ENCODE results near the gene CASP14.

The CASP14 gene

GRCh38 chr19:15025217-15025616 is 24.1 kb upstream of the CASP14 start:
- Histone ChIP-seq H3K27me3 (ENCODE audit: control insufficient read depth in 3 of 3, insufficient read depth in 3 of 3, low read depth in 1 of 3, low read length in 3 of 3) (peaks cover 0 to 9% (median 0%) of the 10 kb centered on the region in 3 experiments), H2AFZ (ENCODE audit: low read length) (no peak overlapping the region), H2AK5ac (ENCODE audit: low read depth, low read length) (no peak overlapping the region), H3K4me3 (ENCODE audit: low read length in 2 of 2) (no peak overlapping the region), H2BK120ac (ENCODE audit: low read depth, low read length) (no peak overlapping the region), H3K27ac (replicated peaks; ENCODE audit: low read length) (no peak overlapping the region), H3K14ac (ENCODE audit: low read length) (no peak overlapping the region), H3K4me1 (ENCODE audit: control insufficient read depth in 2 of 2, insufficient read depth in 1 of 2, low read depth in 1 of 2, low read length in 2 of 2) (no peaks in the 10 kb centered on the region), H3K9ac (ENCODE audit: low read depth, low read length, poor library complexity) (no peak overlapping the region), H2BK5ac (ENCODE audit: low read length) (no peak overlapping the region), H3K79me1 (ENCODE audit: low read depth, low read length) (no peaks in the 10 kb centered on the region), H3K23ac (ENCODE audit: low read depth, low read length, poor library complexity) (no peak overlapping the region), H4K8ac (ENCODE audit: low read depth, low read length) (no peak overlapping the region), H2BK12ac (ENCODE audit: low read length) (no peak overlapping the region), H2BK15ac (ENCODE audit: low read length) (no peak overlapping the region), H3K4ac (ENCODE audit: low read length) (no peak overlapping the region), H3K18ac (ENCODE audit: low read length) (no peak overlapping the region), H4K91ac (ENCODE audit: low read depth, low read length, poor library complexity) (no peak overlapping the region), H3K36me3 (replicated peaks in 1 of 2; ENCODE audit: control insufficient read depth in 2 of 2, insufficient read depth in 2 of 2, low read length in 2 of 2) (no peaks in the 10 kb centered on the region), H3K4me2 (ENCODE audit: insufficient read depth, low read length, poor library complexity, severe bottlenecking) (no peak overlapping the region), H3K9me3 (replicated peaks in 1 of 2; ENCODE audit: control insufficient read depth in 2 of 2, insufficient read depth in 1 of 2, low read depth in 1 of 2, low read length in 2 of 2) (peaks cover 0 to 2% of the 10 kb centered on the region in 2 donors)
- WGBS, 2 donors (ENCODE audit: extremely low coverage in 2 of 2, insufficient read length in 2 of 2, insufficient replicate concordance in 1 of 2) = no CpG with 5 or more reads among the region's 2 CpGs
- DNase-seq (ENCODE audit: low spot score) = no peak

- whole genome bisulfite sequencing, 2 donors (ENCODE audit: extremely low coverage in 2 of 2, insufficient read length in 2 of 2, insufficient replicate concordance in 1 of 2) = 100% methylated on average over 2 of the region's 5 CpGs; no CpG with 5 or more reads in 1 of the 2 donors
- H3K9me3 ChIP-seq (replicated peaks in 1 of 2; ENCODE audit: control insufficient read depth in 2 of 2, insufficient read depth in 1 of 2, low read depth in 1 of 2, low read length in 2 of 2) = peaks cover 0 to 2% of the 10 kb centered on the region in 2 donors
- H2AK5ac ChIP-seq (ENCODE audit: low read depth, low read length) = no peak overlapping the region
- no peak overlapping the region for H3K27ac ChIP-seq (replicated peaks; ENCODE audit: low read length)
- no peak overlapping the region for H4K91ac ChIP-seq (ENCODE audit: low read depth, low read length, poor library complexity)
- no peaks in the 10 kb centered on the region for H3K36me3 ChIP-seq (replicated peaks in 1 of 2; ENCODE audit: control insufficient read depth in 2 of 2, insufficient read depth in 2 of 2, low read length in 2 of 2)
- H3K14ac ChIP-seq (ENCODE audit: low read length) = no peak overlapping the region
- H3K18ac ChIP-seq (ENCODE audit: low read length) = no peak overlapping the region
- no peak overlapping the region for H2BK120ac ChIP-seq (ENCODE audit: low read depth, low read length)
- H3K23ac ChIP-seq (ENCODE audit: low read depth, low read length, poor library complexity) = no peak overlapping the region
- H3K4me2 ChIP-seq (ENCODE audit: insufficient read depth, low read length, poor library complexity, severe bottlenecking) = no peak overlapping the region
- no peak for DNase-seq (ENCODE audit: low spot score)
- no peak overlapping the region for H2BK12ac ChIP-seq (ENCODE audit: low read length)
- no peak overlapping the region for H3K4ac ChIP-seq (ENCODE audit: low read length)
- H3K79me1 ChIP-seq (ENCODE audit: low read depth, low read length) = no peaks in the 10 kb centered on the region
- H3K9ac ChIP-seq (ENCODE audit: low read depth, low read length, poor library complexity) = no peak overlapping the region
- no peaks in the 10 kb centered on the region for H3K4me1 ChIP-seq (ENCODE audit: control insufficient read depth in 2 of 2, insufficient read depth in 1 of 2, low read depth in 1 of 2, low read length in 2 of 2)
- peaks cover 0 to 9% (median 0%) of the 10 kb centered on the region in 3 experiments for H3K27me3 ChIP-seq (ENCODE audit: control insufficient read depth in 3 of 3, insufficient read depth in 3 of 3, low read depth in 1 of 3, low read length in 3 of 3)
- H3K4me3 ChIP-seq (ENCODE audit: low read length in 2 of 2) = no peak overlapping the region
- no peak overlapping the region for H4K8ac ChIP-seq (ENCODE audit: low read depth, low read length)
- H2AFZ ChIP-seq (ENCODE audit: low read length) = no peak overlapping the region
- no peak overlapping the region for H2BK5ac ChIP-seq (ENCODE audit: low read length)
- no peak overlapping the region for H2BK15ac ChIP-seq (ENCODE audit: low read length)
These were observed 20.8 kb upstream of the CASP14 start for GRCh38 chr19:15028490-15028889.

GRCh38 chr19:15031675-15032074 is 17.6 kb upstream of the CASP14 start:
- Histone ChIP-seq H3K27ac (replicated peaks; ENCODE audit: low read length) (no peak overlapping the region), H3K79me1 (ENCODE audit: low read depth, low read length) (no peaks in the 10 kb centered on the region), H2AK5ac (ENCODE audit: low read depth, low read length) (no peak overlapping the region), H3K27me3 (ENCODE audit: control insufficient read depth in 3 of 3, insufficient read depth in 3 of 3, low read depth in 1 of 3, low read length in 3 of 3) (peaks cover 0 to 6% (median 0%) of the 10 kb centered on the region in 3 experiments), H2BK120ac (ENCODE audit: low read depth, low read length) (no peak overlapping the region), H4K91ac (ENCODE audit: low read depth, low read length, poor library complexity) (no peak overlapping the region), H3K4me3 (ENCODE audit: low read length in 2 of 2) (no peak overlapping the region), H3K9ac (ENCODE audit: low read depth, low read length, poor library complexity) (no peak overlapping the region), H2BK15ac (ENCODE audit: low read length) (no peak overlapping the region), H3K14ac (ENCODE audit: low read length) (no peak overlapping the region), H3K36me3 (replicated peaks in 1 of 2; ENCODE audit: control insufficient read depth in 2 of 2, insufficient read depth in 2 of 2, low read length in 2 of 2) (no peaks in the 10 kb centered on the region), H2BK12ac (ENCODE audit: low read length) (no peak overlapping the region), H3K23ac (ENCODE audit: low read depth, low read length, poor library complexity) (no peak overlapping the region), H2AFZ (ENCODE audit: low read length) (no peak overlapping the region), H3K9me3 (replicated peaks in 1 of 2; ENCODE audit: control insufficient read depth in 2 of 2, insufficient read depth in 1 of 2, low read depth in 1 of 2, low read length in 2 of 2) (peaks cover 0 to 2% of the 10 kb centered on the region in 2 donors), H3K4me2 (ENCODE audit: insufficient read depth, low read length, poor library complexity, severe bottlenecking) (no peak overlapping the region), H4K8ac (ENCODE audit: low read depth, low read length) (no peak overlapping the region), H3K18ac (ENCODE audit: low read length) (no peak overlapping the region), H3K4ac (ENCODE audit: low read length) (no peak overlapping the region), H3K4me1 (ENCODE audit: control insufficient read depth in 2 of 2, insufficient read depth in 1 of 2, low read depth in 1 of 2, low read length in 2 of 2) (no peaks in the 10 kb centered on the region), H2BK5ac (ENCODE audit: low read length) (no peak overlapping the region)
- no CpG with 5 or more reads among the region's 1 CpG for WGBS, 2 donors (ENCODE audit: extremely low coverage in 2 of 2, insufficient read length in 2 of 2, insufficient replicate concordance in 1 of 2)
- DNase-seq (ENCODE audit: low spot score) = no peak

- H3K27me3 ChIP-seq (ENCODE audit: control insufficient read depth in 3 of 3, insufficient read depth in 3 of 3, low read depth in 1 of 3, low read length in 3 of 3) = peaks cover 0 to 12% (median 0%) of the 10 kb centered on the region in 3 experiments
- no peak overlapping the region for H2AFZ ChIP-seq (ENCODE audit: low read length)
- no peak overlapping the region for H2BK15ac ChIP-seq (ENCODE audit: low read length)
- no peaks in the 10 kb centered on the region for H3K4me1 ChIP-seq (ENCODE audit: control insufficient read depth in 2 of 2, insufficient read depth in 1 of 2, low read depth in 1 of 2, low read length in 2 of 2)
- no peaks in the 10 kb centered on the region for H3K79me1 ChIP-seq (ENCODE audit: low read depth, low read length)
- DNase-seq (ENCODE audit: low spot score) = no peak
- no peak overlapping the region for H3K23ac ChIP-seq (ENCODE audit: low read depth, low read length, poor library complexity)
- peaks cover 0 to 1% of the 10 kb centered on the region in 2 donors for H3K9me3 ChIP-seq (replicated peaks in 1 of 2; ENCODE audit: control insufficient read depth in 2 of 2, insufficient read depth in 1 of 2, low read depth in 1 of 2, low read length in 2 of 2)
- H3K27ac ChIP-seq (replicated peaks; ENCODE audit: low read length) = no peak overlapping the region
- no peak overlapping the region for H2BK120ac ChIP-seq (ENCODE audit: low read depth, low read length)
- no peak overlapping the region for H2BK5ac ChIP-seq (ENCODE audit: low read length)
- no peak overlapping the region for H3K9ac ChIP-seq (ENCODE audit: low read depth, low read length, poor library complexity)
- no peak overlapping the region for H3K18ac ChIP-seq (ENCODE audit: low read length)
- H3K36me3 ChIP-seq (replicated peaks in 1 of 2; ENCODE audit: control insufficient read depth in 2 of 2, insufficient read depth in 2 of 2, low read length in 2 of 2) = no peaks in the 10 kb centered on the region
- no peak overlapping the region for H3K14ac ChIP-seq (ENCODE audit: low read length)
- H3K4me3 ChIP-seq (ENCODE audit: low read length in 2 of 2) = no peak overlapping the region
- no peak overlapping the region for H4K8ac ChIP-seq (ENCODE audit: low read depth, low read length)
- no peak overlapping the region for H2AK5ac ChIP-seq (ENCODE audit: low read depth, low read length)
- H3K4me2 ChIP-seq (ENCODE audit: insufficient read depth, low read length, poor library complexity, severe bottlenecking) = no peak overlapping the region
- no peak overlapping the region for H2BK12ac ChIP-seq (ENCODE audit: low read length)
- H4K91ac ChIP-seq (ENCODE audit: low read depth, low read length, poor library complexity) = no peak overlapping the region
- WGBS, 2 donors (ENCODE audit: extremely low coverage in 2 of 2, insufficient read length in 2 of 2, insufficient replicate concordance in 1 of 2) = no CpG with 5 or more reads among the region's 1 CpG
- no peak overlapping the region for H3K4ac ChIP-seq (ENCODE audit: low read length)
These were observed 13.4 kb upstream of the CASP14 start for GRCh38 chr19:15035795-15036311.

Data from neuronal stem cell (in vitro differentiated cells).